Stimulated activated CD8-positive, alpha-beta memory T cell treated with anti-CD3 and anti-CD28 coated beads, Interleukin-2, amount 100 ng/mL, for 48 hours (primary cell): ENCODE measurements around the gene ARHGAP26.
"Not testable (repeated sequence)": the region's sequence is repeated elsewhere in the genome, so short reads cannot be mapped to it uniquely, and the experiment has no call there.

Source experiments
- DNase-seq, 2 donors: peaks; one replicate each; pipeline ENCODE4 v3.0.0-alpha.2; 2020; ENCODE audit warnings: low read depth in 2 of 2

Gene ARHGAP26

DNA sequence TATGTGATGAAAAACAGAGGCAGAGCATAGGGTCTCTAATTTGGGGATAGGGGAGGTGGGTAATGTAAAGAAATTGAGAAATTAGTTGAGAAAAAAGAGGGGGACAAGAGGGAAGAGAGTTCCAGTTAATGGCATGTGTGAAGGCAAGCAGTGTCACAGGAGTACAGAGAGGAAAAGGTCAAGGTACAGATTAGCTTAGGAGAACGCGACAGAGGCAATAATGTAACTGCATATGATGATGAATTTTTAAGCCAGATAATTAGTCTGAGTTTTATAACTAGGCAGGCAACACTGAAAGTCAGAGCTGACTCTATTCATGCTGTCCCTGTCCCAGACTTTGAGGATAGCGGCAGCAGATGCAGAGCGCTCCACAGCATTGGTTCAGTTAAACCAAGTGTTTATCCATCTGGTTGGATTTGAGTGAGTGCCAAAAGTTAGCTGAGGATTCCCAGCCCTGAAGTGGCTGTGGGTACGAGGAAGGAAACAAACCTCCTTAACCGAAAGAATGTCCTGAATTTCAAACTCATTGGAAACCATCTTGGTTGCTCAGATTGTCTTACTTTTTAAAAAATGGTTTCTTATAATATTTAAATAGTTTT lies 315.2 kb downstream of the ARHGAP26 start:
- no peak for DNase-seq

DNA sequence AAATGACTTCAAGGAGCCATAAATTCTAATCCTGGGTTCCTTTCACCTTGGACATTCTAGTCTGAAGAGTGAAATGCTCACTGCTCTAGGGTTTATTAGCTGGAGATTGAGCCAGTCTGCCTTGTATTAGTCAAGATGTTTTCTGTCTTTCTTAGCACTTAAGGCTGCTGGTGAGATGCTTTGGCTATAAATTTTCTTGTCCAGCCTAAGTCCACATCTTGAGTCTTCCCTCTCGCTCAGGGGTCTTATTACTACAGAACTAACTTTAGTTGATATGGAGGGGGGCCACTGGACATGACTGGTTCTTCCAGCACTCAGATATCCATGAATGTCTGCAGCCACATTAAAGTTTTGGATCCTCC lies 316.4 kb downstream of the ARHGAP26 start:
- DNase-seq: no peak

DNA sequence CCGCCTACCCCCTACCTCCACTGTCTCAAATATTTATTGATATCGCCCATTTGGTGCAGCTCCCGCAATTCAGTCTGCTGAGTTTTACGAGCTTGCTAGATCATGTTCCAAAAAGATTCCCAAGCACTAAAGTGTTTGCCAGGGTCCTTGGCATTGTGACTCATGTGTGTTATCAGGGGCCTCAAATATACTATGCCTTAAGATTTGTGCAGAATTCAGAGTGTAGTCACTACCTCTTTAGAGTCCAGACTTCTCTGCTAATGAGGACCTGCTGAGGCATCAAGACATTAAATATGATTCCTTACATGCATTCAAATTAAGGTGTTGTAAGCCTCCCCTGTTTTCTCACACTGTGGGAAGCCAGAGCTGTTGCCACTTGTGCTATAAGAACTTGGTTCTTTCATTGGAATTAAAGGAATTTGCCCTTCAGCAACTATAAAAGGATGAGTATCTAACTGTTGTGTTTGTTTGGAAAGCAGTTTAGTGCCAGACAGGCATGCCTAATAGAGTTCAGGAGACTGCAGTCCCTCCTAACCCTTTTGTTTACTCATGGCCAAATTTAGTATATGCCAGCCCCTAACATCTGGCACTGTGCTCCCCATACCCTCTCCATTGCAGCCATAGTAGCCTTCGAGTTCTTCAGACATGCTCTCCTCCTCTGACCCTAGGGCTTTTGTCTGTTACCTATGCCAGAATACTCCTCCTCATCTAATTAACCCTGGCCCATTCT lies 316.9 kb downstream of the ARHGAP26 start:
- DNase-seq: no peak

- not testable (repeated sequence) for DNase-seq
Observed at GRCh38 chr5:143088702-143089101, 318.5 kb downstream of the ARHGAP26 start.

DNA sequence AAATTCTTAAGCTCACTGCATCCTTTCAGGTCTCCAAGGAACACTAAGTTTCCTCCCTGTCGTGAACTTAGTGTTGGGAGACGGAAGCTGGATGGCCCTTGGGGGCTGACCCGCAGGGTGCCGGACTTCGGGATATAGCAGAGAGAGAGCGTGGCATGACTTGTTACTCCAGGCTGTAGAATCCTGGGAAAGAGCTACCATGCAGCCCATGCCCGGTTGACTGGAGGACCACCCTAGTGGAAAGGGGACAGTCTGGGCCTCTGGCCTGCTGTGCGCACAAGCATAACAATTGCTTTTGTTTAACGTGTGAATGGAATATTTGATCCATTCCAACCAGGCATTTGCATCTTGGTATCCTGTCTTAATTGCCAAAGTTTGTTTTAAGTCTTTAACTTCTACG lies 319.9 kb downstream of the ARHGAP26 start:
- DNase-seq: not testable (repeated sequence)

DNA sequence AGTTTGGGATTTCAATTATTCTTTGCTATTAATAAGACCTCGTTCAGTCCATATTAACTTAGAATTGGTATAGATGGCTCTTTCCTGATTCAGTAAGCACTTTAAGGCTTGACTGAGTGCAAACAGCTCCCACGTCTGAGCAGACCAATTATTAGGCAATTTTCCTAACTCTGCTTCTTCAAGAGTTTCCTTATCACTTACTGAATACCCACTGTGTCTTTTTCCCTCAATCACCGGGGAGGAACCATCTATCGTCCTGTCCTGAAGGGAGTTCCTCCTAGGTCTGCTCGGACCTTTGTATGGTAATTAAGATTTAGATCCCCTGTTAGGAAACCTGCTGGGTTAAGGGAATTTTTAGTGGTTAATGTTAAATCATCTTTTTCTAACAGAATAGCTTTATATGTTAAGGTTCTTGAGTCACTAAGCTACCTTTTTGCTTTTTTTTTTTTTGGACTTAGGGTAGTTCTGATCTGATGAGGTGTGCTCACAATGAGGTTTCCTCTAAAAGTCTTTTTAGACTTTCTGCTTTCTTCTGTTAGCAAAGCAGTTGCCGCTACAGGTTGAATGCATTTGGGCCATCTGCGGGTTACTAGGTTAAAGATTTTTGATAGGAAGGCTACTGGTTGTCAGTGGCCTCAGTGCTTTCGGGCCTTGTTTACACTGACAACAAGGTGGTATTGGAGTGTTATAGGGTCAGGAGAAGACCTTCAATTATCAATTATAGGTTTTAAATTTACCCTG lies 322.7 kb downstream of the ARHGAP26 start:
- DNase-seq: not testable (repeated sequence)

GRCh38 chr5:143093452-143094086 lies 323.4 kb downstream of the ARHGAP26 start:
- DNase-seq: no peak

GRCh38 chr5:143094087-143094521 lies 323.9 kb downstream of the ARHGAP26 start:
- DNase-seq: no peak

GRCh38 chr5:143094608-143095007 lies 324.4 kb downstream of the ARHGAP26 start:
- not testable (repeated sequence) for DNase-seq

GRCh38 chr5:143101121-143101520 lies 330.9 kb downstream of the ARHGAP26 start:
- DNase-seq: no peak

DNA sequence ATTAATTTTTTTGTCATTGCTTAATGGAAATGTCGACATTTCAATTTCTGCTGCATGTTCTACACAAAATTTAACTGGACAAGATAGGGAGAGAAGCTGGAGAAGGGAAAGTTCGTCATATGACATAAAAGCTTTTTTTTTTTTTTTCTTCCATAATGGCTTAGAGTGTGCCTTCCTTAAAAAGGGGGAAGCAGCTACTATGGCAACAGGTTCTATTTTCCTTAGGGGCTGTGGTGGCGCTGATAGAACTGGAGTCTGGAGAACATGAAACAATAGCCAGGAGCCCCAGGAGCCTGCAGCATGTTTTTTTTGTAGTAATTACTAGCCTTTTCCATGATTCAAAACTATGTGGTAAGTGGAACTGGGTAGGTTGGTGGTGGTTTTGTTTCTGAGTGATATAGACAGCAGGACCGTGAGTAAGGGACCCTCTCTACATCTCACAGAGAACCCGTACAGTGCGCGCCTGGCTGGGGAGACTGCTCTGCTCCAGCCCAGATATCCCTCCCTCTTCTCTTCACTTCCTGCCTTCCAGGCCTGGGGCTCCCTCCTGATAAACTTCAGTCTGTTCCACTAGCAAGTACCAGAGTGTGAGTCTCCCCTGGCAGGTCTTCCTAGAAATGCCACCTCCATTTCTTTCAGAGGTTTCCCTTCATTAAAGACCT lies 331.7 kb downstream of the ARHGAP26 start:
- DNase-seq: peak; percentile 31 to 41

- no peak for DNase-seq
Observed at GRCh38 chr5:143102411-143102810, 332.2 kb downstream of the ARHGAP26 start.

- no peak for DNase-seq
Observed at GRCh38 chr5:143105216-143105905, 335.2 kb downstream of the ARHGAP26 start.

GRCh38 chr5:143106174-143106573 lies 336.0 kb downstream of the ARHGAP26 start:
- no peak for DNase-seq

GRCh38 chr5:143108498-143109128 lies 338.4 kb downstream of the ARHGAP26 start:
- no peak for DNase-seq

DNA sequence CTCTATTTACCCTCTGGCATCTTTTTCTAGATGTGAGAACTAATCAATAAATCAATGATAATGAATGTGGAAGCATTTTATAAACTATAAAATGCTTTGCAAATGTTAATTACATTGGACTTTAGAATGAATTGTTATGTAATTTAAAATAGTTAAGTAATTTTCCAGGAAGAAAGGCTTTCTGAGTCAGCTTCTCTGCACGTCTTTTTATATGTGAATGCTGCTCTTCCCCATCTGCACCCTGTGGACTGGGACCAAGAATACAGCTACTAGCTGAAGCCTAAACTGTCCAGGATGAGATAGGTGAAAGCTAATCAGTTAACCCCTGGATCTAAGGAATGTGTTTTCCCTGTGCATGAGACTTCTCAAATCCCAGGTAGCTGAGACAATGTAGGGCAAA lies 340.4 kb downstream of the ARHGAP26 start:
- no peak for DNase-seq

- no peak for DNase-seq
Observed at GRCh38 chr5:143111799-143112198, 341.6 kb downstream of the ARHGAP26 start.

GRCh38 chr5:143113461-143113860 lies 343.3 kb downstream of the ARHGAP26 start:
- DNase-seq: no peak

DNA sequence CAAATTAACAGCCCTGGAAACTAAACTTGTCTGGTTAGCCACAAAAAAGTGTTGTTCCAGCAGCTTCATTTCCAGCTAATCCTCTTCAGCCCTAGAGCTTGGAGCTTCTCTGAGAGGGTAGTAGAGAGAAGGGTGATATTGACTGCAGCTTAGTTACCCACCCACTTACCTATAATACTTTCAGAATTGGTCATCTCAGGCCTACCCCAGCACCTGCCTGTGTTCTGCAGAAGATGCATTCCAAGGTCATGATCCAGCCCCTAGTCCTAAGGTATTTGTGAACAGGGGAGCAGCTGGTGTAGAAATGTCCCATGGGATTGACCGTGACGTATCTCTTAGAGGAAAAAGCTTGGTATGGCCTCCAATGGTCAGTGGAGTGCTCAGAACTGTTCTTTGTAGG lies 344.3 kb downstream of the ARHGAP26 start:
- no peak for DNase-seq

DNA sequence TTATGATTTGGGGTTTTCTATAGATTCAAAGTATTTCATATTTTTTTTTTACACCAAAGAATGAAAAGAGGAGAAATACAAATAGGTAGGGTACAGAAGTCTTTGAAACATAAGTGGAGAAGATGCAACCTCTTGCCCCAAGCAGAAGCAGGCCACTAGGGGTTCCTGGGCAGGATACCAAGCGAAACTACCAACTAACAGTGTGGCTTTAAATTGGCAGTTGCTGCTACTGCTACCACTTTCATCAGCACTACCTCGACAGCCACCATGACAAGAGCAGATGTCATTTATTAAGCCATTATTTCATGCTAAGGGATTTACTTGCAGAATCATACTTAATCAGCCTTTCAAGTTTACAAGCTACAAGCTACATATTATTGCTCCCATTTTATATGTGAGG lies 345.2 kb downstream of the ARHGAP26 start:
- DNase-seq: no peak

GRCh38 chr5:143116814-143117213 lies 346.6 kb downstream of the ARHGAP26 start:
- no peak for DNase-seq
